Nephron (organoid): ENCODE results near the gene KCNIP4.

Source experiments
- H3K27ac Mint-ChIP-seq, 3 experiments: 2 replicates each; pipeline ENCODE4 v1.8.0; 2020; ENCODE audit warnings: mixed read lengths in 3 of 3, mild to moderate bottlenecking in 2 of 3, moderate library complexity in 1 of 3
- H3K27me3 Mint-ChIP-seq: 2 replicates; pipeline ENCODE4 v1.8.0; 2021; ENCODE audit warnings: low read depth, mild to moderate bottlenecking, moderate library complexity, mixed read lengths
- H3K36me3 Mint-ChIP-seq: 2 replicates; pipeline ENCODE4 v1.8.0; 2020; ENCODE audit warnings: low read depth, mixed read lengths
- H3K4me1 Mint-ChIP-seq: 2 replicates; pipeline ENCODE4 v1.8.0; 2020; ENCODE audit warnings: mixed read lengths
- H3K4me3 Mint-ChIP-seq, 3 experiments: 2 replicates each; pipeline ENCODE4 v1.8.0; 2020; ENCODE audit warnings: mild to moderate bottlenecking in 3 of 3, mixed read lengths in 3 of 3, moderate library complexity in 2 of 3
- H3K9me3 Mint-ChIP-seq: 2 replicates; pipeline ENCODE4 v1.8.0; 2020; ENCODE audit warnings: mixed read lengths
- TF ChIP-seq, protein P1 (sequence below), 3 experiments: fragments of 200-600 bp; sonication (generic); IDR thresholded peaks; one replicate each; pipeline ENCODE4 v1.5.0; 2021; ENCODE audit warnings: antibody characterized with exemption in 3 of 3; ENCODE audit not compliant: unreplicated experiment in 3 of 3

Gene KCNIP4

DNA sequence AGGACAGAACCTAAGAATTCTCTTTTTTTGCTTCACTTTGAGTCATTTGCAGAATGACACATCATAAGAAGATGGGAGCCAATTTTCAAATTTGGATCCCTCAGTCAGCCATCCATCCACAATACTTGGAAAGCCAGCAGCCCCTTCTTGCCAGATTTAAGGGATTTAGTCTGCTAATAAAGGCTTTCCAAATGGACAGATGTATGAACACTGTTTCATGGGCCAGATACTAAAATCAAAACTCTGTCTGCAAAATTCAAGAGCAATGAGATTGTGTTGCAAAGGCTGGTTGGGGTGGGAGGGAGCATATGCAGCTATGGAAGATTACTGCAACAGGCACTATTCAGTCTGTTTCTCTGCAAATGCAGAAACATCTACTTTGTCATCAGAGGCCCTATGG is 37.7 kb upstream of the KCNIP4 start:
- no peaks in the 10 kb centered on the region for H3K27me3 Mint-ChIP-seq
- H3K4me1 Mint-ChIP-seq: peaks cover 4% of the 10 kb centered on the region
- H3K27ac Mint-ChIP-seq: peak overlapping the region in 1 of 3 experiments; percentile 21

DNA sequence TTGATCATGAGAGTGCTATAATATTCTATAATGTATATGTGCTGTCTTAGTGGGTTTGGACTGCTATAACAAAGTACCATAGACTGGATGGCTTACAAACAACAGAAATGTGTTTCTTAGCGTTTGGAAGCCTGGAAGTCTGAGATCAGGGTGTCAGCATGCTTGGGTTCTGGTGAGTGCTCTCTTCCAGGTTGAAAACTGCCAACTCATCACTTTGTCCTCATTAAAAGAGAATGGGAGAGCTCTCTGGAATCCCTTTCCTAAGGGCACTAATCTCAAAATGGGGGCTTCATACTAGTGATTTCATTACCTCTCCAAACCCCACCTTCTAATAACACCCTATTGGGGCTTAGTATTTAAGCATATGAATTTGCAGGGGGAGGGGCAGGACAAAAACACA is 33.5 kb upstream of the KCNIP4 start:
- Mint-ChIP-seq H3K36me3 (no peaks in the 10 kb centered on the region), H3K27ac (no peak overlapping the region), H3K27me3 (no peaks in the 10 kb centered on the region), H3K4me1 (peaks cover 4% of the 10 kb centered on the region), H3K4me3 (no peak overlapping the region), H3K9me3 (no peaks in the 10 kb centered on the region)
- TF ChIP-seq, protein P1, sequence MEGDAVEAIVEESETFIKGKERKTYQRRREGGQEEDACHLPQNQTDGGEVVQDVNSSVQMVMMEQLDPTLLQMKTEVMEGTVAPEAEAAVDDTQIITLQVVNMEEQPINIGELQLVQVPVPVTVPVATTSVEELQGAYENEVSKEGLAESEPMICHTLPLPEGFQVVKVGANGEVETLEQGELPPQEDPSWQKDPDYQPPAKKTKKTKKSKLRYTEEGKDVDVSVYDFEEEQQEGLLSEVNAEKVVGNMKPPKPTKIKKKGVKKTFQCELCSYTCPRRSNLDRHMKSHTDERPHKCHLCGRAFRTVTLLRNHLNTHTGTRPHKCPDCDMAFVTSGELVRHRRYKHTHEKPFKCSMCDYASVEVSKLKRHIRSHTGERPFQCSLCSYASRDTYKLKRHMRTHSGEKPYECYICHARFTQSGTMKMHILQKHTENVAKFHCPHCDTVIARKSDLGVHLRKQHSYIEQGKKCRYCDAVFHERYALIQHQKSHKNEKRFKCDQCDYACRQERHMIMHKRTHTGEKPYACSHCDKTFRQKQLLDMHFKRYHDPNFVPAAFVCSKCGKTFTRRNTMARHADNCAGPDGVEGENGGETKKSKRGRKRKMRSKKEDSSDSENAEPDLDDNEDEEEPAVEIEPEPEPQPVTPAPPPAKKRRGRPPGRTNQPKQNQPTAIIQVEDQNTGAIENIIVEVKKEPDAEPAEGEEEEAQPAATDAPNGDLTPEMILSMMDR (IDR thresholded peaks at IDR 0.05; ENCODE audit: unreplicated experiment in 3 of 3): no peak

More for the DNA sequence above, 37.7 kb upstream of the KCNIP4 start:
- TF ChIP-seq, protein P1 (IDR thresholded peaks at IDR 0.05; ENCODE audit: unreplicated experiment in 3 of 3): no peak
- Mint-ChIP-seq H3K36me3 (no peaks in the 10 kb centered on the region), H3K9me3 (no peaks in the 10 kb centered on the region), H3K4me3 (no peak overlapping the region)

DNA sequence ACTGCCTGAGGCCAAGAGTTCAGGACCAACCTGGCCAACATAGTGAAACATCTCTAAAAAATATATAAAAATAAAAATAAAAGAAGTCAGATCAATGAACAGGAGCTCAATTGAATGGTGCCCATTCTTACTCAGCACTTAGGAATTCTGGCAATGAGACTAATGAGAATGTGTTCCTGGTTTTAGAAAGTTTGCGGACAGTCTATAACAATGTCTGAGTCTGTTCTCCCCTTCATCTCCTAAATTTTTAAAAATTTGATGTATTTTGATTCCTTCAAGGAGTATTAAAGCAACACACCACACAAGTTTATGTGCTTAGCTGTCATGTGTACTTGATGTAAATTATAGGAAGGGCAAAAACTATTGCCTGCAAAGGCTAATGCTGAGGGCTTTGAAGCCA is 30.6 kb upstream of the KCNIP4 start:
- Mint-ChIP-seq H3K36me3 (no peaks in the 10 kb centered on the region), H3K27ac (no peak overlapping the region), H3K9me3 (peaks cover 3% of the 10 kb centered on the region), H3K27me3 (no peaks in the 10 kb centered on the region), H3K4me3 (no peak overlapping the region), H3K4me1 (no peaks in the 10 kb centered on the region)
- TF ChIP-seq, protein P1 (IDR thresholded peaks at IDR 0.05; ENCODE audit: unreplicated experiment in 3 of 3): no peak

DNA sequence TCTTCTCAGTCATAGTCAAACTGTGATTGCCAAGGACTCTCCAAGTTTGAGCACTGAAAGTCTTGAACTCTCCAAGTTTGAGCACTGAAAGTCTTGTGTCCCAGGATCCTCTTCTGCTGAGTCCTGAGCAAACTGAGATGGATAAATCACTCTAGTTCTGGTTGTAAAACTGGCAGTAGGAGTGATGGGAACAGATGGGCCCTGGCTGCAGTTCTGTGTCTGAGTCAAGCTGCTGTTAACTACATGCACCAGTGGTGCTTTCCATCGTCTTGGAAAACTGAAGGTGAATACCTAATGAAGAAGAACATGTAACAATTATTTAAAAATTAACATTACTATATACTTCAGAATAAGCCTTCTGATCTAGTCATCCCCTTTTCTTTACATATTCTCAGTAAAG is 27.6 kb upstream of the KCNIP4 start:
- H3K36me3 Mint-ChIP-seq: no peaks in the 10 kb centered on the region
- H3K4me3 Mint-ChIP-seq: no peak overlapping the region
- no peak overlapping the region for H3K27ac Mint-ChIP-seq
- H3K27me3 Mint-ChIP-seq: no peaks in the 10 kb centered on the region
- H3K4me1 Mint-ChIP-seq: no peaks in the 10 kb centered on the region
- TF ChIP-seq, protein P1 (IDR thresholded peaks at IDR 0.05; ENCODE audit: unreplicated experiment in 3 of 3): no peak
- H3K9me3 Mint-ChIP-seq: peaks cover 3% of the 10 kb centered on the region

DNA sequence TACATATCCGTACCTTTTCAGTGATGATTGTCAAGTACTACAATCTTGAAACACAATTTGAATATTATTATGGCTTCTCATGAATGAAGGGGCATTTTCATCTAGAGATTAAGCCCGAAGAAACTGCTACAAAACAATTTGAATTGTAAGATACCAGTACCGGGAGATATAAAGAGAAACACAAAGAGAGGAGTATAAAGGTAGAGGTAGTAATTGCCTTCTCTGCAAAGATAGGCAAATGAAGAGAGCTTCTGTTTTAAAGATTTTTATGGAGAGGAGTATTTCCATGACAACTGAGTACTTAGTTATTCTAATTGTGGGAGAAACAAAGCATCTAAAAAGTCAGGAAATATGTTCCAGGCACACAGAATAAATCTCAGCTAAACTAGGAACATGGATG is 25.3 kb upstream of the KCNIP4 start:
- no peaks in the 10 kb centered on the region for H3K4me1 Mint-ChIP-seq
- TF ChIP-seq, protein P1 (IDR thresholded peaks at IDR 0.05; ENCODE audit: unreplicated experiment in 3 of 3): no peak
- H3K27me3 Mint-ChIP-seq: no peaks in the 10 kb centered on the region
- H3K36me3 Mint-ChIP-seq: no peaks in the 10 kb centered on the region
- no peak overlapping the region for H3K4me3 Mint-ChIP-seq
- peaks cover 3% of the 10 kb centered on the region for H3K9me3 Mint-ChIP-seq
- H3K27ac Mint-ChIP-seq: no peak overlapping the region

DNA sequence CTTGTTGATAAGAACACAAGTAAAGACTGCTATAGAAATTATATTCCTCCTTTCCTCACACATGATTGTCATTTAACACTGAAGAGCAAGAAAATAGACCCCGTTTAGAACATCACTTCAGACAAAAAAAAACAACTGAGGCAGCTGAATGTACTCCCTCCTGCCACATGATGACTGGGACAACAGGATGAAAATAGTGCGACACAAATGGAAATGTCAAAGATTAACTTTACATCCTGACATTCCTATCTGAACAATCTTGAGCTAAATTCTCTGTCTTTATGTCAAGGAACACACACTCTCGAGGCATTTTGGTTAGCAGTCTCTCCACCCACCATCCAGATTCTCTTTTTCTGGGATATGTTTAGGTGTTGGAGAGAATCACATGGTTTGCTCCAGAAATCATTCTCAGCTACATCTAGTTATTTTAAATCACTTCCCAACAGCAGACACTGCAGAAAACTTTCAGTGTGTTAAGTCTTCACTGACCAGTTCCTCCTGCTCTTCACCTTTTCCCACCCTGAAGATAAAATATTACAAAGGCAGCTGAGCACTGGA is 16.3 kb upstream of the KCNIP4 start:
- H3K27me3 Mint-ChIP-seq: peaks cover 5% of the 10 kb centered on the region
- no peak overlapping the region for H3K27ac Mint-ChIP-seq
- no peak overlapping the region for H3K4me3 Mint-ChIP-seq
- H3K36me3 Mint-ChIP-seq: no peaks in the 10 kb centered on the region
- no peaks in the 10 kb centered on the region for H3K4me1 Mint-ChIP-seq
- TF ChIP-seq, protein P1 (IDR thresholded peaks at IDR 0.05; ENCODE audit: unreplicated experiment in 3 of 3): no peak
- H3K9me3 Mint-ChIP-seq: no peaks in the 10 kb centered on the region
